AG04450 (cell line): ENCODE data around the gene MYO10. TPM values are rescaled to one million over a fixed set of nuclear protein-coding genes. Genes with fewer than 3 reads are reported as not detected.

Experiments
- CTCF ChIA-PET: fragments of 300-600, 350-600 bp; formaldehyde crosslinking; extraction: SDS; loops from one replicate; lab custom pipeline; 2022; ENCODE audit warnings: antibody characterized with exemption, inconsistent platforms; lab: Charles Lee
- POLR2A ChIA-PET: fragments of 350-600 bp; formaldehyde crosslinking; extraction: SDS; loops from one replicate; lab custom pipeline; 2021; ENCODE audit warnings: antibody characterized with exemption, inconsistent platforms; lab: Yijun Ruan, JAX
- DNase-seq: peaks from one replicate; pipeline ENCODE4 v3.0.0-alpha.2; 2011; ENCODE audit warnings: low read depth, low spot score
- H3K27ac ChIP-seq: one replicate; pipeline ENCODE4 v1.5.1; 2012; ENCODE audit warnings: low read depth, low read length, control low read depth
- H3K27me3 ChIP-seq: one replicate; pipeline ENCODE4 v1.6.0; 2012; ENCODE audit warnings: low read length; ENCODE audit not compliant: control insufficient read depth, insufficient read depth
- H3K4me3 ChIP-seq: 2 replicates; pipeline ENCODE4 v1.5.1; 2011; ENCODE audit warnings: mild to moderate bottlenecking, low read depth, low read length, control low read depth
- H3K9me3 ChIP-seq: 2 replicates; pipeline ENCODE4 v1.5.1; 2012; ENCODE audit warnings: low read length; ENCODE audit not compliant: control insufficient read depth, insufficient read depth
- polyA plus RNA-seq: library from polyadenylated mRNA; depleted of rRNA; stranded (reverse); fragments of >200 nt; gene quantifications from 2 replicates; pipeline ENCODE4 v1.2.3, GENCODE V29; 2011
- TF ChIP-seq, protein P1 (sequence below): IDR thresholded peaks from 2 replicates; pipeline ENCODE4 v1.5.1; 2011; ENCODE audit warnings: low read depth, low read length, control low read depth, inconsistent platforms

Gene MYO10
- polyA plus RNA-seq, 1 experiment: 37.0 TPM

- no peak for DNase-seq
- Histone ChIP-seq H3K27ac (no peak overlapping the region), H3K4me3 (no peak overlapping the region), H3K9me3 (no peaks in the 10 kb centered on the region; the same call in 1 of the 2 replicates), H3K27me3 (no peaks in the 10 kb centered on the region)
- ChIA-PET POLR2A (no interaction called here), CTCF (no interaction called here)
- TF ChIP-seq, protein P1, sequence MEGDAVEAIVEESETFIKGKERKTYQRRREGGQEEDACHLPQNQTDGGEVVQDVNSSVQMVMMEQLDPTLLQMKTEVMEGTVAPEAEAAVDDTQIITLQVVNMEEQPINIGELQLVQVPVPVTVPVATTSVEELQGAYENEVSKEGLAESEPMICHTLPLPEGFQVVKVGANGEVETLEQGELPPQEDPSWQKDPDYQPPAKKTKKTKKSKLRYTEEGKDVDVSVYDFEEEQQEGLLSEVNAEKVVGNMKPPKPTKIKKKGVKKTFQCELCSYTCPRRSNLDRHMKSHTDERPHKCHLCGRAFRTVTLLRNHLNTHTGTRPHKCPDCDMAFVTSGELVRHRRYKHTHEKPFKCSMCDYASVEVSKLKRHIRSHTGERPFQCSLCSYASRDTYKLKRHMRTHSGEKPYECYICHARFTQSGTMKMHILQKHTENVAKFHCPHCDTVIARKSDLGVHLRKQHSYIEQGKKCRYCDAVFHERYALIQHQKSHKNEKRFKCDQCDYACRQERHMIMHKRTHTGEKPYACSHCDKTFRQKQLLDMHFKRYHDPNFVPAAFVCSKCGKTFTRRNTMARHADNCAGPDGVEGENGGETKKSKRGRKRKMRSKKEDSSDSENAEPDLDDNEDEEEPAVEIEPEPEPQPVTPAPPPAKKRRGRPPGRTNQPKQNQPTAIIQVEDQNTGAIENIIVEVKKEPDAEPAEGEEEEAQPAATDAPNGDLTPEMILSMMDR: no peak
These were observed 138.1 kb downstream of the MYO10 start for GRCh38 chr5:16797951-16798350.

- Histone ChIP-seq H3K27me3 (no peaks in the 10 kb centered on the region), H3K9me3 (no peaks in the 10 kb centered on the region; the same call in 1 of the 2 replicates), H3K27ac (no peak overlapping the region), H3K4me3 (no peak overlapping the region)
- TF ChIP-seq, protein P1: no peak
- no peak for DNase-seq
- ChIA-PET CTCF (interaction anchor here (0.7 to 2.0 kb wide), 2 partner anchors 335 to 396 kb away, joined by 3 to 11 read pairs; no protein-coding TSS in a partner anchor), POLR2A (no interaction called here)
These were observed 141.7 kb downstream of the MYO10 start for GRCh38 chr5:16794269-16794913.

- Histone ChIP-seq H3K9me3 (no peaks in the 10 kb centered on the region; the same call in 1 of the 2 replicates), H3K27ac (no peak overlapping the region), H3K27me3 (no peaks in the 10 kb centered on the region), H3K4me3 (no peak overlapping the region)
- CTCF ChIA-PET: interaction anchor here (1.1 to 2.1 kb wide), 3 partner anchors 340 to 410 kb away, joined by 3 to 40 read pairs (median 13); no protein-coding TSS in a partner anchor
- TF ChIP-seq, protein P1: no peak
- POLR2A ChIA-PET: interaction anchor here (0.6 kb wide), 1 partner anchor 364 kb away, joined by 3 read pairs; no protein-coding TSS in a partner anchor
- DNase-seq: no peak
These were observed 143.4 kb downstream of the MYO10 start for GRCh38 chr5:16792598-16793275.

DNA sequence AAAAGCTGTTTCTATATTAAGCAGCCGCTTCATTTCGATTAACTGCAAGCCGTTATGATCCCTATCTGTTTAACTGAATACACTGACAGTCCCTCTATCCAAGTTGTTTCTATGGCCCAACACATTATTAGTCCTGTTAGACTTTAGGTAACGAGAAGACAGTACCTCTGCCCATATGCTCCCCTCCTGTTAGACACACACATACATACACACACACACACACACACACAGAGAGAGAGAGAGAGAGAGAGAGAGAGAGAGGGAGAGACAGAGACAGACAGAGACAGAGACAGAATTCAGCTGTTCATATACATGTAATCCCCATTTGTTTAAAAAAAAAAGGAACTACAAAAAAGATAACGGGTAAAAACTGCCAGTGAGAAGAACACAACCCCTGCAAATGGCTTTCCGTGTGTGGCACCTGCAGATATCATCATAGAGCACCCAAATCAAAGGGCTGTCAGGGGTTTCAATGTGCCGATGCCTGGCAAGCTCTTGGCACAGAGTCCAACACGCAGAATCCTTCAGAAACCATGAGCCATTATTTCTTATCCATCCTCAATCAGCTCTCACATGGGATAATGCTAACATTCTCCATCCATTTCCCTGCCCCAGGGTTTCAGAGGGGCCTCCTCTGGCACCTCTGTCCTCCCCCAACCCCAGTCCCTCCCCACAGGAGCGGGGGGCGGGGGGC is 144.0 kb downstream of the MYO10 start:
- ChIA-PET POLR2A (interaction anchor here (0.6 to 1.0 kb wide), 2 partner anchors 139 to 365 kb away, joined by 3 read pairs; no protein-coding TSS in a partner anchor), CTCF (interaction anchor here (0.7 to 2.1 kb wide), 25 partner anchors 9 to 412 kb away, joined by 3 to 40 read pairs (median 5); no protein-coding TSS in a partner anchor)
- Histone ChIP-seq H3K9me3 (no peaks in the 10 kb centered on the region; the same call in 1 of the 2 replicates), H3K4me3 (no peak overlapping the region), H3K27ac (no peak overlapping the region), H3K27me3 (no peaks in the 10 kb centered on the region)
- DNase-seq: no peak
- TF ChIP-seq, protein P1: no peak
